Measurements from ENCODE around the gene EDDM3A.

DNA sequence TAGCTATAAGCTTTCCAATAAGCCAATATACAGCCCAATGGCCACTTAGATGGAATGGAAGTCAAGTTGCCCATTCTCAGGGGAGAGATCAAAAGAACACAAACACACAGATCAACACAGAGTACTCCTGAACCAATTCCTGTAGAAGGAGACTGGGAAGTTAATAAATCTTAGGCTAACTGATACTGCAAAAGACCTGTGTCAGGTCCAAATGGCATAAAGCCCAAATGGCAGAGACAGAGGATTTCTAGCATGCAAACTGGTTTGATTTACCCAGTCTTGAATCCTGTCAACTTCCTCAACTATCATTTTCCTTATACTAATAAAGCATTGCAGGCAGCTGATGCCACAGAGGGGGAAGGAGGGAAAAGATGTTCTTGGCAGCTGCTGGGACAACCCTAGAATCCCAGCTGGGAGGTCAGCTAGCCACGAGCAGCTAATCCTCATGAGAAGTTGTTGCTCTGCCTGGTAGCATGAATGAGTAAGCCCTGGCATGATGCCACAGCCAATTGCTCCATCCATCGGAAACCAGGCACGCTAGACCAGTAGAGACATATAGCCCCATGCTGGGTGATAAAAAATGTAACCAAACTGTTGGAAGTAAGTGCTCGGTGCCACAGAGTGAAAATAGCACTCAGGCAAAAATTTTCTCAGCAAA, 31.0 kb upstream of the EDDM3A start:
- TF ChIP-seq POLR2AphosphoS5 (IDR thresholded peaks at IDR 0.05; ENCODE audit: borderline replicate concordance, low read depth, low read length): no peak
- no peak for TF ChIP-seq EZH2 (IDR thresholded peaks at IDR 0.05)
- TF ChIP-seq FOXP2 (optimal IDR thresholded peaks at IDR 0.05; ENCODE audit: control extremely low read depth, extremely low read length, insufficient read depth): no peak
